Measurements from ENCODE around the gene RFESD.

DNA sequence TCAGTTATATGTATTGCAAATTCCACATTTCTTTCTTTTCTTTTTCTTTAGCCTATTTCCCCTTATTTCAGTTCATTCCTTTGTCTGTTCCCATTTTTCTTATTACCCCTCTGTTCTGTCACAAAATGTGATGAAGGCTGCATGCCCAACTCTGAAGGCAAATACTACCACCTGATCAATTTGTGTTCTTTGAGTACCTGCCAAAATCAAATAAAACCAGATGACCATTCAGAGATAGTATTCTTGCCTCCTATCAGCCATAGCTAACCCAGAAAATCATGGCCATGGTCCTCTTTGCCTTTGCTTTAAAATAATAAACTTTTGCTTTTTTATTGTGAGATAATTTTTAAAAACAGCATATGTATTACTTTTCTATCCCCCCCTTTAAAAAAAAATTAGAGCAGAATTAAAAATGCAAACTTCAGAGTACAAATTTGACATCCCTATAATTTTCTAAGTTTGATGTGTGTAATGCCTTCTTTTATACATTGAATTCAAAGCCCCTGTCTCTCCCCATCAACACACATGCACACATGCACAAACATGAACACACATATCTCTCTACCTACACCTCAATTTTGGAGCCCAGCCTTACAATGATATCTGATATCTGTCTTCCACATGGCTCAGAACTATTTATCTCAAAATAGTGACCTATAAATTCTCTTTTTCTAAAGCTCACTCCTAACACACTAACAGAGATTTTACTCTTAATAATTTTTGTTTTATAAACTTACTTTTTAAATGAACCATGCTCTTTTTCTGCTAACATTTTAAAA is 3.5 kb downstream of the RFESD start:
- no peak for TF ChIP-seq EZH2 (IDR thresholded peaks at IDR 0.05)
- TF ChIP-seq POLR2AphosphoS5 (IDR thresholded peaks at IDR 0.05; ENCODE audit: borderline replicate concordance, low read depth, low read length): no peak

Measured in SK-N-MC (cell line).